SU-DHL-6 (cell line): Measurements from ENCODE around the gene SLC45A3.
A peak's percentile ranks its signal among the peaks of the same experiment; 100 is the strongest.

Experiments used
- H2AFZ ChIP-seq: fragments of 200-600 bp; sonication (generic); 2 replicates; pipeline ENCODE4 v1.6.1; 2014; ENCODE audit warnings: low read depth, mild to moderate bottlenecking, moderate library complexity, mixed read lengths, antibody characterized with exemption, low read length; ENCODE audit not compliant: severe bottlenecking
- H3F3A ChIP-seq: fragments of 200-600 bp; shearing (Covaris generic); 2 replicates; pipeline ENCODE4 v1.6.0; 2016; ENCODE audit warnings: antibody characterized with exemption, mild to moderate bottlenecking; ENCODE audit not compliant: insufficient read depth
- H3K27ac ChIP-seq: fragments of 200-600 bp; sonication (generic); 2 replicates; pipeline ENCODE4 v1.5.1; 2016; ENCODE audit warnings: low read depth, mild to moderate bottlenecking, low read length, moderate library complexity, mixed read lengths
- H3K27me3 ChIP-seq: fragments of 200-600 bp; sonication (generic), shearing (Covaris generic); 2 replicates; pipeline ENCODE4 v1.6.0; 2014; ENCODE audit warnings: mild to moderate bottlenecking, low read length
- H3K36me3 ChIP-seq: fragments of 200-600 bp; sonication (generic); 2 replicates; pipeline ENCODE4 v1.6.1; 2014; ENCODE audit warnings: mild to moderate bottlenecking, low read length, mixed read lengths
- H3K4me2 ChIP-seq: fragments of 300-600, 200-600 bp; shearing (Covaris generic), sonication (generic); 2 replicates; pipeline ENCODE4 v1.6.0; 2014; ENCODE audit warnings: low read length, low read depth, mild to moderate bottlenecking; ENCODE audit not compliant: poor library complexity, severe bottlenecking
- H3K4me3 ChIP-seq: fragments of 200-600 bp; sonication (generic); 2 replicates; pipeline ENCODE4 v1.5.1; 2014; ENCODE audit warnings: antibody characterized with exemption, low read length, mild to moderate bottlenecking, mixed read lengths; ENCODE audit not compliant: insufficient read depth, poor library complexity, severe bottlenecking
- H3K79me2 ChIP-seq: fragments of 200-600 bp; sonication (generic); 2 replicates; pipeline ENCODE4 v1.6.1; 2014; ENCODE audit warnings: mild to moderate bottlenecking, low read length, moderate library complexity; ENCODE audit not compliant: insufficient read depth
- H3K9ac ChIP-seq: fragments of 200-600 bp; sonication (generic); 2 replicates; pipeline ENCODE4 v1.7.0; 2014; ENCODE audit warnings: mild to moderate bottlenecking, low read length
- H3K9me2 ChIP-seq: fragments of 200-600 bp; sonication (generic); replicated peaks from 2 replicates; pipeline ENCODE4 v1.6.1; 2014; ENCODE audit warnings: low read length; ENCODE audit not compliant: insufficient read depth
- H3K9me3 ChIP-seq: fragments of 200-600 bp; sonication (generic); 2 replicates; pipeline ENCODE4 v1.6.1; 2014; ENCODE audit warnings: low read length, mixed read lengths; ENCODE audit not compliant: insufficient read depth
- H4K20me1 ChIP-seq: fragments of 200-600 bp; sonication (generic); 2 replicates; pipeline ENCODE4 v1.6.1; 2014; ENCODE audit warnings: low read depth, mild to moderate bottlenecking, antibody characterized with exemption, low read length, moderate library complexity, mixed read lengths
- CTCF ChIP-seq: fragments of 200-600 bp; sonication (generic); IDR thresholded peaks from one replicate; pipeline ENCODE4 v1.5.1; 2017; ENCODE audit warnings: antibody characterized with exemption, mild to moderate bottlenecking, low read length, moderate library complexity; ENCODE audit not compliant: insufficient read depth, poor library complexity, severe bottlenecking
- EZH2phosphoT487 ChIP-seq: fragments of 200-600 bp; sonication (generic), shearing (Covaris generic); conservative IDR thresholded peaks from 2 replicates; pipeline ENCODE4 v1.6.1; 2018; ENCODE audit warnings: mild to moderate bottlenecking, antibody characterized with exemption, low read length, moderate library complexity, mixed read lengths

SLC45A3 gene

DNA sequence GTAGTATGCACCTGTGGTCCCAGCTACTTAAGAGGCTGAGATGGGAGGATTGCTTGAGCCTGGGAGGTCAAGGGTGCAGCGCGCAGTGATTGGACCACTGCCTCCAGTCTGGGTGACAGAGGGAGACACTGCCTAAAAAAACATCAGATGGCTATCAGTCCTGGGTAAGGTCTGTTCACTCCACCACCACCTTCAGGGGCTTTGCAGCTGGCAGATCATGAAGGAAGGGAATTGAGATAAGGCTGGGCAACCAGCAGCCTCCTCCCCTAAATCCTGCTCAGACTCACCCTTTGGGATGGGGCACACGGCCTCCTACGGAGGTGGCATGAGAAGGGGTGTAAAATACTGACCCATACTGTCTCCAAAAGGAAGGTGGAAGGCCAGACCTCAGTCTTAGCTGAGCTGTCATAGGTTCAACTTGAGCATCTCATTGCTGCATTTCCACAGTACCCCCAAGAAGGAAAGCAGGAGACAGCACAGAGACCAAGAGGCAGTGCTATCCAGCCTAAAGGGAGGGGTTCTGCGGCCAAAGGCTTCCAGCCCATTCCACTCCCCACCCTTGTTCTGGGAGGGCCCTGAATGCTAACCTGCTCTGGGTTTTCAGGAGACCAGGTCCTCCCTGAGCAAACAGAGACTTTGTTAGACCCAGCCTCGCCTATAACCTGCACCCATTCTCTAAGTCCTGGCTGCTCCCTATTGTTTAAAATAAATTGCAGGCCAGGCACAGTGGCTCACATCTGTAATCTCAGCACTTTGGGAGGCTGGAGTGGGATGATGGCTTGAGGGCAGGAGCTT lies 13.7 kb downstream of the SLC45A3 start:
- Histone ChIP-seq H3K9me3 (no peaks in the 10 kb centered on the region), H3K9ac (peak overlapping the region; percentile 48), H3K9me2 (no peaks in the 10 kb centered on the region), H3K79me2 (peaks cover 26% of the 10 kb centered on the region), H3K27ac (peak overlapping the region; percentile 94), H3K27me3 (no peaks in the 10 kb centered on the region), H3F3A (peaks cover 59% of the 10 kb centered on the region), H3K4me3 (peak overlapping the region; percentile 2), H2AFZ (no peak overlapping the region), H3K4me2 (peak overlapping the region; percentile 85), H3K36me3 (no peaks in the 10 kb centered on the region), H4K20me1 (no peaks in the 10 kb centered on the region)
- TF ChIP-seq CTCF (no peak), EZH2phosphoT487 (no peak)

DNA sequence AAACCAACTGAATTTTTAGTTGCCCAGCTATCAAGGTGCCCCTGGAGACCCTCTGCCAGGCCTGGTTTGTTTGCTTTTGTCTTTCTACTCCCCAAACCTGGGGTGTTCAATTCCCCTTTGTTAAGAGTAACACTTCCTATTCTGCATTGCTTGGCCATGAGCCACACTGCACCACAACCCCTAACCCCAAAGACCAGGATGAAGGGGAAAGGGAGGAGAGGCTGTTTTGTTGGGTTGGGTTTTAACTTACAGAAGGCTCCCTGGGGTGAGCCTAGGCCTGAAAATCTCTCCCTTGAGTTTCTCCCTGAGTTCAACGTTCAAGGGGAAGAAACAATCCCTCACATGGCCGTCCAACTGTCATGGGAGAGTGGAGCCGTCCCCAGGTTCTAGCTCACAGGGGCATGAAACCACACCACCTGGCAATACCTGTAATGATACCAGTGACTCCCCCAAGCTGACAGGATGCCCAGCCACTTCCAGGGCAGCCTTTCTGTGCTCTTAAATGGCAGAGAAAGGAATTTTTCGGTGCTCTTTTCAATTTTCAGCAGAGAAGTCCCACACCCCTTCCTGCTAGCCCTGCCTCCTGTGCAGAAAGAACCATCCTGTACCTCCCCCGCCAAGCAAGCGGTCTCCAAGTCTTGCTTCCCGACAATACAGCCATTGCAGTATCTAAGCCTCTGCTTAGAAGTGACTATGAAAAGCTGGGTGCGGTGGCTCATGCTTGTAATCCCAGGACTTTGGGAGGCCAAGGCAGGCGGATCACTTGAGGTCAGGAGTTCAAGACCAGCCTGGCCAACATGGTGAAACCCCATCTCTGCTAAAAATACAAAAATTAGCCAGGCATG lies 14.9 kb downstream of the SLC45A3 start:
- no peaks in the 10 kb centered on the region for H3K9me2 ChIP-seq
- no peaks in the 10 kb centered on the region for H3K27me3 ChIP-seq
- no peaks in the 10 kb centered on the region for H3K9me3 ChIP-seq
- H3K9ac ChIP-seq: peak overlapping the region; percentile 48
- no peaks in the 10 kb centered on the region for H4K20me1 ChIP-seq
- H3K4me3 ChIP-seq: peak overlapping the region; percentile 39
- peaks cover 48% of the 10 kb centered on the region for H3F3A ChIP-seq
- no peak for TF ChIP-seq CTCF
- TF ChIP-seq EZH2phosphoT487: no peak
- H3K79me2 ChIP-seq: peaks cover 20% of the 10 kb centered on the region
- H3K4me2 ChIP-seq: peak overlapping the region; percentile 85
- H3K27ac ChIP-seq: peak overlapping the region; percentile 94
- H3K36me3 ChIP-seq: no peaks in the 10 kb centered on the region
- no peak overlapping the region for H2AFZ ChIP-seq

DNA sequence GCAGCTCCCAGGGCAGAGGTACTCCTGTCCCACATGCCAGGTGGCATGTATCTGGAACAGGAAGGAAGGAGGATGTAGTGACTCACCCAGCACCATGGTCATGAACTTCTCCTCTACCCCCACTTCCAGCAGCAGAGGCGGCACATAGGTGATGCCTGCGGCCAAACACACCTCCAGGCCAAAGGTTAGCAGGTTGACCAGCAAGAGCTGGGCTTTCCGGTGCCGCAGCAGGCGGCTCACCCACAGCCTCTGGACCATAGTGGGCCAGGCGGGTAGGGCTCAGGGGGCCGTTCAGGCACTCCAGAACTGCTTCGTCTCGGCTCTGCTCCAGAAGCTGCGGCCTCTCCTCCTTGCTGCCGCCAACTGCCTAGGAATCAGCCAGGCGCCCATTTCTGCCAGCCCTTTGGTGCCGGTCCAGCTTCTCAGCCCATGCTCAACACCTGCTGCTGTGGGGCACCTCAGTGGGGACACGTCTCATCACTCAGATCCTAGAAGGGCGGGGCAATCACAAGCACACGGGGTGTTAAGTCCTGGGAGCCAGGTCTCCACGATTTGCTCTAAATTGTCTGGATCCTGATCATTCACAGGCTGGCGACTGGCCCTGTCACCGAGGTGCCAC lies 15.8 kb downstream of the SLC45A3 start:
- no peaks in the 10 kb centered on the region for H3K9me3 ChIP-seq

More for the DNA sequence above, 15.8 kb downstream of the SLC45A3 start:
- H3K9ac ChIP-seq: peak overlapping the region; percentile 48
- no peaks in the 10 kb centered on the region for H3K36me3 ChIP-seq
- H3F3A ChIP-seq: peaks cover 39% of the 10 kb centered on the region
- no peaks in the 10 kb centered on the region for H3K27me3 ChIP-seq
- H3K9me2 ChIP-seq: no peaks in the 10 kb centered on the region
- peak overlapping the region; percentile 85 for H3K4me2 ChIP-seq
- H2AFZ ChIP-seq: no peak overlapping the region
- H3K4me3 ChIP-seq: peak overlapping the region; percentile 4
- no peaks in the 10 kb centered on the region for H4K20me1 ChIP-seq
- H3K27ac ChIP-seq: peak overlapping the region; percentile 94
- peaks cover 14% of the 10 kb centered on the region for H3K79me2 ChIP-seq
- no peak for TF ChIP-seq EZH2phosphoT487
- no peak for TF ChIP-seq CTCF
